ENCODE results near the gene ADGRG3.

Gene ADGRG3

DNA sequence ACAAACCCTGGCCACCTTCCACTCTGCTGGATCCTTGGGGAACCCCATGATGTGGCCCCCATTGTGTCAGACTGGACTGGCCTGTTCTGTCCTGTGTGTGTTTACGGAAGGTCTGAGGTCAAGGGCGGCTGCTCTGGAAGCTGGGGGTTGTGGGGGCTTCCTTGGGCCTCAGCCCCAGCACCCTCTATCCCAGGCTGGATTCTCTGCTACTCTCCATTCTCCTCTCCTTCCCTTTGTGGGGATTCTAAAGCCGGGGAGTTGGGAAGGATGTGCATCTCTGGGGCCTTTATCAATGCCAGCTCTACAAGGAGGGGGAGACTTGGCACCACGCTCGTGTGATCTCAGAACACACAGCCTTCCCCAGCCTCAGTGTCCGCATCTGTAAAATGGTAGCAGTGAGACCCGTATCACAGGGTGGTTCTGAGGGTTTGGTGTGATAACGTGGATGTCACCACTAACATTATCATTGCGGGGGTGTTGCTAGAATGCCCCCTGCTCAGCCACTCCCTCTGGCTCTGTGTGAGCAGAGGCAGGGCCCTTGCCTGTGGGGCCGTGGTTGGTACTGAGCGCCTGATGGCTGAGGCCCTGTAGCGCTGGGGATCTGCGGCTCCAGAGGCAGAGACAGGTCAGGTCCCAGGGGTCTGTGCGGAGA, 21.6 kb upstream of the ADGRG3 start:
- no peak for FAIRE-seq

DNA sequence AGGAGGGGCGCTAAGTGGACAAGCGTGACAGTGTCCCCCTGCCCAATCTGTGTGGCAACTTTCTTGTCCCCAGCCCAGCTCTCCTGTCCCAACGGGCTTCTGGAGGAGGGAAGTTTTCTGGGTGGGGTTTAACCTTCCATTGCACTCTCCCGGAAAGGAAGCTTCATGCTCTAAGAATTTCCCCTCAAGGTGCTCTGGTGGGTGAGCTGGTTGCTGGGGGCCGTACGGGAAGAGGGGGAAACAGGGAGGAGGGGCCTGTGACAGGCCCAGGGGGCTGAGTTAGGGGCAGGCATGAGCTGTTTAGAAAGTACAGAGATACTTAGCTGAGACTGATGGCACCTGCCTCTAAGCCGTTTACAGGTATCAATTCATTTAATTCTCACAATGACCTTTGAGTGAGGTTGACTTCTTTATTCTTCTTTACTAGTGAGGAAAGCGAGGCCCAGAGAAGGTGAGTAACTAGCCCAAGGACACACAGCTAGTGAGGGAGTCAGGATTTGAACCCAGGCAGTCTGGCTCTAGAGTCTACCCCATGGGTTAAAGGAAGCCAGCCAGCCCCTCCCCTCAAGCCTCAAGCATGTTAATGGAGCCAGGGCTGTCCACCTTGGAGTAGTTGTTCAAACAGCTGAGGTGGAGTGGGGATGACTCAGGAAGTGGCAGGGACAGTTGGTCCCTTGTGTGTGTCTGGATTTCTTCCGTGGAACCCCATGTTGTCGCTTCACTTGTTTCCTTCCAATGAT, 20.8 kb upstream of the ADGRG3 start:
- FAIRE-seq = no peak

DNA sequence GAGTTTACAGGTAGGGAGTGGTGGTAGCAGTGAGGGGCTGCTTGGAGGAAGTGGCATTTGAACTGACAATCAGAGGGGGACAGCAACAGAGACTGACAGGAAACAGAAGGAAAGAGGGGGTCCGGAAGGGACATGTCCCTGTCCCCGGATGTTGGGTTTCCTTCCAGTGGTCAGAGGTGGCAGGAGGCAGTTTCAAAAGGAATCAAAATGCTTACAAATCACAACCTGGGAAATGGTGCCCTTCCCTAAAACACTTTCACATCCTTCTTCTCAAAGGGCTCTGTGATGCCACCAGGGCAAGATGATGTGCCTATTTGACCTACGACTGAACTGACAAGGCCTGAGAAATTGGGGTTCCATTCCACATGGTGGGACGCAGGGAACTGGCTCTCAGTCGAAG, 20.0 kb upstream of the ADGRG3 start:
- no peak for FAIRE-seq

DNA sequence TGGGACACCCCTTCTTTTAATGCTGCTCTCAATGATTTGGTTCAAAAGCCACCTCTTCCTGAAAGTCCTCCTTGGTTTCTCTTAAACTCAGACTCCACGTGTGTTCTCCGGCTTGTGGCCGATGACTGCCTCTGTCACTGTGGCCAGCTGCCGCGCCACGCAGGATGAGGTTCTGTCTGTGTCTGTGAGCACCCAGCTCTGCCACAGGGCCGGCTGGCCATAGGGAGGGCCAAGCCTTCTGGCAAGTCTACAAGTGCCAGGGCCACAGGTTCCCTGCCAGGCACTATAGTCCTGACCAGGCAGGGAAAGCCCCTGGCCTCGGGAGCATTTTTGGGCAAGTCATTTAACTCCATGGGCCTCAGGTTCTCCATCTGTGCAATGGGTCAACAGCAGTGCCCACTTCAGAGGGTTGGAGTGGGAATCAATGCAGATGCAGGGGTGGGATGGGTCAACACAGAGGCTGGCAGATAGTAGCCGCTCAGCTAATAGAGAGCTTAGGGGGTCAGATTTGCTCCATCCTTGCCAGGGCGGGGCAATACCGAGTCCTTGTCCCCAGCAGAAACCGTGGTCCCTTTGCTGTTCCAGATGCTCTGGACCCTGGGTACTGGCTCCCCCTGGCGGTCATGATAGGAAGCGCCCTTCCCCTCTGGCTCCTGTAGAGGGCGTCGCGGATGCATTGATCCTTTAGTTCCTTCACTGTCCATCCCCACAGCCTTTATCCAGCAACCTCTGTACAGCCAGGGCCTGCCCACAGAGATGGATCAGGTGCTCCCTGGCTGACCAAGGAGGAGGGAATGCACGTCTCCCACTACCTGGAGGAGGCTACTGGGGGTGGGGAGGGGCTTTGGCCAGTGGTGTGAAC, 19.3 kb upstream of the ADGRG3 start:
- peak; percentile 60 for FAIRE-seq

DNA sequence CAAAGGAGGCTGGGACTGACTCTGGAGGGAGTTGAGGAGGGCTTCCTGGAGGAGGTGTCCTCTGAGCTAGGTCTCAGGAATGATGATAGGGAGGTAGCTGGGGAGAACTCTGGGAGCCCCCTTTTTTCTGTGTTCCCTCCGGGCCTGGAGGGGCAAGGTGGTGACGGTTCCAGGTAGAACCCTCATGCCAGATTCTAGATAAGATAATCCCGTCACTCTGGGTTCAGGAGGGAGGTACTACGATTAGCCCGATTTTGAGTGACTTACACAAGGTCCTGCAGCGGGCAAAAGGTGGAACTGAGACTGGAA, 18.7 kb upstream of the ADGRG3 start:
- no peak for FAIRE-seq

DNA sequence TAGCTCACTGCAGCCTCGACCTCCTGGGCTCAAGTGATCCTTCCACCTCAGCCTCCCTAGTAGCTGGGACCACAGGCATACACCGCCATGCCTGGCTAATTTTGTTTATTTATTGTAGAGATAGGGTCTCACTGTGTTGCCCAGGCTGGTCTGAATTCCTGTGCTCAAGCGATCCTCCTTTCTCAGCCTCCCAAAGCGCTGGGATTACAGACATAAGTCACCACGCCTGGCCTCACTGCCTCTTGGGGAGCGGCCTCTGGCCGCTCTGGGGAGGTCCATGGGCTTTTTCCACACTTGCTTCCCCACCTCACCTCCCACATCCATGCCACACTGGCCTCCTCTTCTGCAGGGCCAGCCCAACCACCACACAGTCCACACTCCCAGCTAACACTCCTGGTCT, 18.3 kb upstream of the ADGRG3 start:
- FAIRE-seq = no peak

DNA sequence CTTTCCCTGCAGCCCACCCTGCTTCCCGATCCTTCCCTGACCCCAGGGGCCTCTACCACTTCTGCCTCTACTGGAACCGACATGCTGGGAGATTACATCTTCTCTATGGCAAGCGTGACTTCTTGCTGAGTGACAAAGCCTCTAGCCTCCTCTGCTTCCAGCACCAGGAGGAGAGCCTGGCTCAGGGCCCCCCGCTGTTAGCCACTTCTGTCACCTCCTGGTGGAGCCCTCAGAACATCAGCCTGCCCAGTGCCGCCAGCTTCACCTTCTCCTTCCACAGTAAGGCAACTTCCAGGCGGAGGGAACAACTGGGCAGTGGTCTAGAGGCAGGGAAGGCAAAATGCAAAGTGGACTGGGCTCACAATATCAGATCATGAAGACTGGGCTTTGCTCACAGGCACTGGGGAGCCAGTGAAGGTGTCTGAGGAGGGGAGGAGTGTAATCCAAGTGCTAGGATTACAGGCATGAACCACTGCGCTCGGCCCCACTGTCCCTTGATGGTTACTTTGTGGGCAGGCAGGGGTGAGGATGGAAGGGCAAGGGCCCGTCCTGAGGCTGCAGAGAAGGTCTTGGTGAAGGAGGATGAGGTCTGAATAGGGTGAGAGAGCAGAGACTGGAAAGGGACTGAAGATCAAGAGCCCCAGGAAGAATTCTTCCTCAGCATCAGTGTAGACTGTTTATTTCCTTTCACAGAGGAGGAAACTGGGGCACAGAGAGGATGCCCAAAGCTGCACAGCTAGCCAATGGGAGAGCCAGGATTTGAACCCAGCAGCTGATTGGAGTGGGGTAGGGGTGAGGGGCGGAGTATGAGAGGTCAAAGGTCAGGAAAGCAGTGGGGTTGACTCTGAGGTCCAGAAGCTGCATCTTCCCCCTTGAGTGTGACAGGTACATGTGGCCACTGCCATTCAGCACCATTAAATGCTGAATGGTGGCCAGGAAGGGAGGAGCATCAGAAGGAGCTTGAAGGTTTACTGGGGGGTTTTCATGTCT, 16.5 kb upstream of the ADGRG3 start:
- no peak for FAIRE-seq

DNA sequence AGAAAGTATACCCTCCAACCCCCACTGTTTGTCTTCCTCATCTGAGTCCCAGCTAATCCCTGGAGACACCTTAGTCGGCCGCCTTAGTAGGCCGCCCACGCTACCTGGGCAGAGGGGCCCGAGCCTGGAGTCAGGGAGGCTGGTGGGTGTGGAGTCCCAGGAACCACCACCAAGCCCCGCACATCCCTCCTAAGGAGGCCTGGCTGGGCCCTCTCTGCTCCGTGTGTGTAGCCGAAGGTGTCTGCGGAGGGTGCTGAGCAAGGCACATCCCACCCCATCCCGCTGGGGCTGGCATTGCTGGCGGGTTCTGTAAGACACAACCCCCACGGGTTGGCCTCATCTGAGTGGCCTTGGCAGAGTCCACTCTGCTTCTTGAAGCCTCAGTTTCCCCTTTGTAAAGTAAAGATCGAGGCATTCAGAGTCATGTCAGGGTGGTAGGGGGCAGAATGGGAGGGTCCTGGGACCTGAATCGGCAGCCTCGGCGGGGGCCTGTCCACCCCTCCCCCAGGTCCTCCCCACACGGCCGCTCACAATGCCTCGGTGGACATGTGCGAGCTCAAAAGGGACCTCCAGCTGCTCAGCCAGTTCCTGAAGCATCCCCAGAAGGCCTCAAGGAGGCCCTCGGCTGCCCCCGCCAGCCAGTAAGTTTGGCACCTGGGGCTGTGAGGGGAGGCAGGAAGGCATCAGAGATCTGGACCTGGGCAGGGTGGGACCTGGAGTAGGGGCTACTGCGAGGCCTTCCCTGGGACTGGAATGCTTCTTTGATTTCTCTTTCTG, 15.2 kb upstream of the ADGRG3 start:
- FAIRE-seq = no peak

DNA sequence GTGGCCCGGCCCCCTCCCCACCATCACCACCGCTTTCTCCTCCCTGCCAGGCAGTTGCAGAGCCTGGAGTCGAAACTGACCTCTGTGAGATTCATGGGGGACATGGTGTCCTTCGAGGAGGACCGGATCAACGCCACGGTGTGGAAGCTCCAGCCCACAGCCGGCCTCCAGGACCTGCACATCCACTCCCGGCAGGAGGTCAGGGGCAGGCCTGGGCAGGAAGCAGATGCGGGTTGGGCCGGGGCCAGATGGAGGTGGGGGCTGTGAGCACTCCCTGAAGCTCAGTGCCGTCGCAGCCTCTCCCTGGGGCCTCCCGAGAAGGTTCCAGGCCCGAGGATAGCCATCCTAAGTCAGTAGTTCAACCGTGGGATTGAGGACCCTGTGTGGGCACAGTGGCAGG, 14.2 kb upstream of the ADGRG3 start:
- no peak for FAIRE-seq

DNA sequence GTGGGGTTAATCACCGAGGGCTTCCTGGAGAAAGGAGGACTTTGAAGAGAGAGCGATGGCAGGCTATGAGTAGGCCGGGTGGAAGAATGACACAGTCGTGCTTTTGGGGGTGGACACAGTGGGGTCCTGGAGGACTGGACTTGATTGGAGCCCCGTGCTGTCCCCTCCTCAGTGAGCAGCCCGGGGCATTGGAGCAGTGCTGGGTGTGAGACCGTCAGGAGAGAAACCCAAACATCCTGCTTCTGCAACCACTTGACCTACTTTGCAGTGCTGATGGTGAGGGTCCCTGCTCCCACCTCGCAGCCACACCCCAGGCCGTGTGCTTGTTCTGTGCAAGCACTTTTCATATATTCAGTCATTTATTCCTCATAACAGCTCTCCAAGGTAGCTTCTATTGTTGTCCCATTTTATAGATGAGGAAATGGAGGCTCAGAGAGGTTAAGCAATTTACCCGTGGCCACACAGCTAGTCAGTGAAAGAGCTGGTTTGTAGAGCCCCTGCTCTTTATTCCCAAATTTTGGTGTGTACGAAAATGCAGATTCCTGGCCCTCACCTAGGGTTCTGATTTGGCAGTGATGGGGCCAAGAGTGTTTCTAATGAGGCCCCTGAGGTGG, 11.7 kb upstream of the ADGRG3 start:
- FAIRE-seq = no peak

DNA sequence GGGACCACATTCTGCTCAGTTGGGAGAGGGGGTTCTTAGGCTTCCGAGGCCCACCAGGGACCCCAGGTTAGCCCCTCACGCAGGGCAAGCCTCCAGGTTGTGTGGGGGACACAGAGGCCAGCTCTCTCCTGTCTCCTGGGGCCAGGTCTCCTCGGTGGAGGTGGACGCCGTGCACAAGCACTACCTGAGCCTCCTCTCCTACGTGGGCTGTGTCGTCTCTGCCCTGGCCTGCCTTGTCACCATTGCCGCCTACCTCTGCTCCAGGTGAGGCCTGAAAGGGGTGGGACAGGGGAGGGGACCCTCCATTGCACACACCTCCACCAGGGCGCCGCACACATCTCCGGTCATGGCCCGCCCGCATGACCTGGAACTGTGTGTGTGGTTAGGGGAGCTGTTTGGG, 10.9 kb upstream of the ADGRG3 start:
- FAIRE-seq = no peak

DNA sequence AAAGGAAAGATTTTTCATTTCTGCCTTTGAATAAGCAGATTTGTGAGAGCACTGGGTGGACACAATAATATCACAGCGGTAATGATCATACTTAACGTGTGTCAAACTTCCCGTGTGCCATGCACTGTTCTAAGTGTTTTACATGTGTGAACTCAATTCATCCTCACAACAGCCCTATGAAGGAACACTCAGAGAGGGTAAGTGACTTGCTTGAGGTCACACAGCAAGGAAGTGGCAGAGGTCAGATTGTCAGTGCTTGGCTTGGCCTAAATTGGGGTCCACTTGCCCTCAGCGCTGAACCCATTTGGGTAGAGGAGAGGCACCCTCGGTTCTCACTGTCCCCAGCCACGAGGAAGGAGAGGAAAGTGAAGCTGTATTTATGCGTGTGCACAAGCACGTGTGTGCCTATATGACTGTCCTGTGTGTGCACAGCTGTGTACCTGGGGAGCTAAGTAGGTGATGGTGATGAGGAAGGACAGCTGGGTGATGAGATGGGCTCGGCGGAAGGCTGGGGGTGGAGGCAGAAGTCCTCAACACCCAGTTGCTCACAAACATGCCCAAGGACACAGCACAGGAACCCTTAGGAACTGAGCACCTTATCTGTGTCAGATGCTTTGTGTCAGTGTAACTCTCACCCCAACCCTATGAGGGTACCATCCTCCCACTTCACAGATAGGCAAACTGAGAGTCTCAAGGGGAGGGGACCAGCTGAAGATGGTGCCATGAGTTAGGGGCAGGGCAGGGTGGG, 9.8 kb upstream of the ADGRG3 start:
- FAIRE-seq = no peak

DNA sequence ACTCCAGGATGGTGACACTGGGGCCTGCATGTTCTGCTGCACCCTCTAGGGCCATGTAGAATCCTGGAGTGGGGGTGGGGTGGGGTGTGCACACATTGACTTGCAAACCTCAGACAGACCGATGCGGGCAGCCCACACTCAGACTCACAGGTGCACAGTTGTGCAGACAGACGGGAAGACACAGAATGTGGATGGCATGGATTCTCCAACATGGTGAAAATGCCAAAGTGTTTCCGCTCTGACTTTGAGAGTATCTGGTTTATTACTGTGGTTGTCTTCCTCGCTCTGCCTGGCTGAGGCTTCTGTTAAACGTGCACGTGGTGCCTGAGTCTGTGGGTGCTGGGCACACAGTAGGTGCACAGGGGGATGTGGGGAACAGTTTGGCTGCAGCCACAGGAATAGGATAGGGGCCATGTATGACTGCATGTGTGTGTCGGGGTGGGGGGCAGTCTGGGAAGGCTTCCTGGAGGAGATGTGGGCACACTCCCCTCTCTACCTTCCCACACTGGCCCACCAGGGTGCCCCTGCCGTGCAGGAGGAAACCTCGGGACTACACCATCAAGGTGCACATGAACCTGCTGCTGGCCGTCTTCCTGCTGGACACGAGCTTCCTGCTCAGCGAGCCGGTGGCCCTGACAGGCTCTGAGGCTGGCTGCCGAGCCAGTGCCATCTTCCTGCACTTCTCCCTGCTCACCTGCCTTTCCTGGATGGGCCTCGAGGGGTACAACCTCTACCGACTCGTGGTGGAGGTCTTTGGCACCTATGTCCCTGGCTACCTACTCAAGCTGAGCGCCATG, 9.0 kb upstream of the ADGRG3 start:
- no peak for FAIRE-seq

DNA sequence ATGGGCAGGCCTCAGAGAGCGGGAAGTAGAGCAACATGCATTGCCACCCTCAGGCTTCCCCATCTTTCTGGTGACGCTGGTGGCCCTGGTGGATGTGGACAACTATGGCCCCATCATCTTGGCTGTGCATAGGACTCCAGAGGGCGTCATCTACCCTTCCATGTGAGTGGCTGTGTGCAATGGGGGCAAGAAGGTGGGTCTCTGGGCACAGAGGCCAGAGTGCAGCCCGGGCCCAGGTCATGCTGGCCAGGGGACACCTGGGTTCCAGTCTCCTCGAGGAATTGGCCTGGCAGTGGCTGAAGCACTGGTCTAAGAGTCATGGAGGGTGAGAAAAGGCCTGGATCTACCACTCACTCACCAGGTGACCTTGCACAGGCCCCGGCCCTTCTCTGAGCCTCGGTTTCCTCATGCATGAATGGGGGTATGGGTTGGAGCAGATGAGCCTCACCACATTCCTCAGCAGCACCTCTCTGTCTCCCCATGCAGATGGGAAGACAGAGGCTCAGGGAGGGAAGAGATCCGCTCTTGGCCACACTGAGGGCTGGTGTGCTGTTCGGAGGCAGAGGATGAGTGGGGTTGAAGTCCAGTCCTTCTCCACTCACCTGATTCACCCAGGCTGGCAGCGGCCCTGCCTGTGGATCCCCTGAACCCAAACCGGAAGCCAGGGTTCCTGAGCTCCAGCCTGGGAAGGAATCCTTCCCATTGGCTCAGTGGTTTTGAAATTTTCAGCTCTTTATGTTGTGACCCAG, 7.2 kb upstream of the ADGRG3 start:
- no peak for FAIRE-seq

DNA sequence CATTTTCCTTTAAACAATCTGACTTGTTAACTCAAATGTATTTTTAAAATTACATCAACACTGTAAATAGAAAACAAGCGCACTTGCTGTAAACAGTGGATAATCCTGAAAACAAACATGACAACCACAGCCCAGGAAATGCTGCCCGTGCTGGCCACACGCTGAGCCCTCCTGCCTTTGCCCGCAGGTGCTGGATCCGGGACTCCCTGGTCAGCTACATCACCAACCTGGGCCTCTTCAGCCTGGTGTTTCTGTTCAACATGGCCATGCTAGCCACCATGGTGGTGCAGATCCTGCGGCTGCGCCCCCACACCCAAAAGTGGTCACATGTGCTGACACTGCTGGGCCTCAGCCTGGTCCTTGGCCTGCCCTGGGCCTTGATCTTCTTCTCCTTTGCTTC, 6.6 kb upstream of the ADGRG3 start:
- no peak for FAIRE-seq

DNA sequence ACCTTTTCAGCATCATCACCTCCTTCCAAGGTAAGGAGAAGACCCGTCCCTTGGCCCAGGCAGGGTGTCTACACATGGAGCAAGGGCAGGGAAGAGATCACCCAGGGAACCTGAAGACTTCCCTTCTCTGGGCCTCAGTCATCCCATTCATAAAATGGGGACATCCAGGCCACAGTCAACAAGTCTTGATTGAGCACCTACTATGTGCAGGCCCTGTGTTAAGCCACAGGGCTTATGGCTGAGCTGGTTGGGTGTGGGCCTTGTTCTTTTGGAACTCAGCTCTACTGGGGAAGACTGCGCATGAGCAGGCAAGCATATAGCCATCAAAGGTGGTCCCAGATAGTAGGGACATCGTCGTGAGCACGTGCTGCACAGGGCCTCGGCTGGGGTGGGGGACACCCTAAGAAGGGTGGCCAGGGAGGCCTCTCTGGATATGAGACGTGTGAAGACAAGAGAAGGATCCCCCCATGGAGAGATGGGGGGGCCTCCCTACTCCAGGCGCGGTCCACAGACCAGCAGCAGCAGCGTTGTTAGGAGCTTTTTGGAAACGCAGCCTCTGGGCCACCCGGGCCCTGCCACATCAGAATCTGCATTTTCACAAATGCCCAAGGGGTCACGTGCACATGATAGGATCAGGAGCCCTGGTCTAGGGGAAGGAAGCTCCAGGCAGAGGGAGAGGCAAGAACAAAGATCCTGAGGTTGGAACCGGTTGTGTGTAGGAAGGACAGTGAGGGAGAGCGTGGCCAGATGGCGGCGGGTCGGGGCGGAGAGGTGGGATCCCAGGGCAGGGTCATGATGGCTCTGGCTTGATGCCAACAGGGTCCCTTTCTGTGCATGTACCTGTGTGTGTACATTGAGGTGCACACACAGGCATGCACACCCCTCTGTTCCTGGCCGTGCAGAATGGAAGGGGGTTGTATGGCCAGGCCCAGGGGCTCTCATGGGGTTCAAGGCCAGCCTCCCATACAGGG, 5.9 kb upstream of the ADGRG3 start:
- FAIRE-seq = no peak

DNA sequence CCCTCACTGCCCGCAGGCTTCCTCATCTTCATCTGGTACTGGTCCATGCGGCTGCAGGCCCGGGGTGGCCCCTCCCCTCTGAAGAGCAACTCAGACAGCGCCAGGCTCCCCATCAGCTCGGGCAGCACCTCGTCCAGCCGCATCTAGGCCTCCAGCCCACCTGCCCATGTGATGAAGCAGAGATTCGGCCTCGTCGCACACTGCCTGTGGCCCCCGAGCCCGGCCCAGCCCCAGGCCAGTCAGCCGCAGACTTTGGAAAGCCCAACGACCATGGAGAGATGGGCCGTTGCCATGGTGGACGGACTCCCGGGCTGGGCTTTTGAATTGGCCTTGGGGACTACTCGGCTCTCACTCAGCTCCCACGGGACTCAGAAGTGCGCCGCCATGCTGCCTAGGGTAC, 4.7 kb upstream of the ADGRG3 start:
- no peak for FAIRE-seq

All from A204.1 (cell line).